ENCODE results near the gene RASGRF2. TPM values are rescaled to one million over a fixed set of nuclear protein-coding genes. Genes with fewer than 3 reads are reported as not detected.

Gene RASGRF2
- polyA plus RNA-seq, 6 donors from 2014 or later = 0.03 to 0.21 TPM; not detected in 4

DNA sequence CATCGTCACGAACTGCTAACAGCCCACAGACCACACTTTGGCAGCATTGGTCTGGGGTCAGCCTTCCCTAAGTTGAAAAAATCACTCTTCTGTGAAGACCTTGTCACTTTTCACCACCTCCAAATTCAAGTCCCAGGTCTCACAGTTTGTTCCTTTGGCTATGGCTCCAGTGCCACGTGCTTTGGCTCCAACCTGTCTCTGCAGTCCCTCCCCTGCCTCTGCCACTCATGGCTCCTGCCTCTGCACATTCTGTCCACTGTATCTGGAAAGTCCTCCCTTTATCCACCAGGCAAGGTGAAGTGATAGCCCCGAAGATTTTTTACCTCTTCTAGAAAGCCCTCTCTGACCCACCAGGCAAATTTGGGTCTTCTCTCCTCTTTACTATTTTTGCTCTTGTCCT, 278.3 kb downstream of the RASGRF2 start:
- ATAC-seq (ENCODE audit: low read depth in 2 of 2) (no peak), DNase-seq (no peak)
- peaks cover under 1 to 9% (median 2%) of the 10 kb centered on the region in 3 donors for H3K4me1 Mint-ChIP-seq
- no peak overlapping the region for H3K27ac Mint-ChIP-seq
- peaks cover 0 to 9% (median 1%) of the 10 kb centered on the region in 7 donors for H3K9me3 Mint-ChIP-seq
- no peaks in the 10 kb centered on the region for H3K27me3 Mint-ChIP-seq
- no peak overlapping the region for H3K4me3 Mint-ChIP-seq
- peaks cover 0 to 8% of the 10 kb centered on the region in 2 donors for H3K36me3 Mint-ChIP-seq

DNA sequence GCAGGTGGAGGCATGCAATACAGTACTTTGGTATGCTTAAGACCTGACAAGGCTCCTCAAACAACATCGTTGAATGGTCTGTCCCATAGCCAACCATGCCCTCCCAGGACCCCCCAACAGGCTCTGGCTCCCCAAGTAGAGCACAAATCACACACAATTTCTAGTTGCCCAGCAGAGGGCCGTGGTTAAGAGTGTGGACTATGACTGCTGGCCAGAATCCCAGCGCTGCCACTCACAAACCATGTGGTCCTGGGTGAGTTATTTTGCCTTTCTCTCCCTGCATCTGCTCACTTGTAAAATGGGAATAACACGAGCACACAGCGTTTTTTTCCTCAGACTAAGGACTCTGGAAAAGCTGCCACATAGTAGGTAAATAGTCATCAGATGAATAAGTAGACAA, 279.4 kb downstream of the RASGRF2 start:
- no peak overlapping the region for H3K27ac Mint-ChIP-seq
- H3K4me3 Mint-ChIP-seq = no peak overlapping the region
- peaks cover 0 to 9% (median 2%) of the 10 kb centered on the region in 3 donors for H3K4me1 Mint-ChIP-seq
- H3K36me3 Mint-ChIP-seq = peaks cover 0 to 8% of the 10 kb centered on the region in 2 donors
- no peak for ATAC-seq (ENCODE audit: low read depth in 2 of 2)
- no peaks in the 10 kb centered on the region for H3K27me3 Mint-ChIP-seq
- no peak for DNase-seq
- peaks cover 0 to 9% (median 1%) of the 10 kb centered on the region in 7 donors for H3K9me3 Mint-ChIP-seq

GRCh38 chr5:81241001-81241400, 280.8 kb downstream of the RASGRF2 start:
- Mint-ChIP-seq H3K27me3 (no peaks in the 10 kb centered on the region), H3K9me3 (peaks cover 0 to 9% (median 1%) of the 10 kb centered on the region in 7 donors), H3K4me3 (no peak overlapping the region), H3K36me3 (peaks cover 0 to 8% of the 10 kb centered on the region in 2 donors), H3K27ac (no peak overlapping the region), H3K4me1 (peaks cover 0 to 9% (median 2%) of the 10 kb centered on the region in 3 donors)
- DNase-seq (no peak), ATAC-seq (ENCODE audit: low read depth in 2 of 2) (no peak)

DNA sequence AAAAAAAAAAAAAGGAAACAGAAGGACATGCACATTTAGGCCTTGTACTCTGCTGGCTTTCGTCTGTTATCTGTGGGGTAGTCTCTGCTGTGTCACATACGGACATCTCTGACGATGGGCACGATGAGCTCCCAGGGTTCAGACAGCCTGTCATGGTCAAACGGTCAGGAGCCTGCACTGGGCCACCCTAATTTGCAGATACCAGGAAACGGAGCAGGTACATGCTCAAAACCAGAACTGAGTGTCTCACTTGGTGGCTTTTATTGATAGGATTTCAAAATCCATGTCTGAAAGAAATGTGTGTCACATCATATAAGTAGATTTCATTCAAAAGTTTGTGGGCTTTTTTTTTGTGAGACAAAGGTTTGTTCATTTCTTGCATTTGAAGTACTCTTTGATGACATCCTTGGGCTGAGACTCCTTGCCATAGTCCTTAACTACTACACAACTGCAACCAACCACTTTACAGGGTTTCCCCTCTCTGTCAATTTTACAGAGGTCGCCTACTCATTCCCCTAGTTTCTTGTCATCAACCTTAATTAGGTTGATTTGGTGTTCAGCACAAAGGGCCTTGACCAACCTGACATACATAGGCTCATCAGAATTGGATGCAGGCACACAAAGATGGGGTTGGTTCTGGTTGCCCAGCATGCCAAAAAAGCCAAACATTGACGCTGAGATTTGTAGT, 281.9 kb downstream of the RASGRF2 start:
- peaks cover 0 to 10% (median 2%) of the 10 kb centered on the region in 3 donors for H3K4me1 Mint-ChIP-seq
- no peak overlapping the region for H3K27ac Mint-ChIP-seq
- ATAC-seq (ENCODE audit: low read depth in 2 of 2) = no peak
- H3K9me3 Mint-ChIP-seq = peaks cover 0 to 6% (median 0%) of the 10 kb centered on the region in 7 donors
- no peak for DNase-seq
- H3K27me3 Mint-ChIP-seq = no peaks in the 10 kb centered on the region
- H3K36me3 Mint-ChIP-seq = no peaks in the 10 kb centered on the region
- no peak overlapping the region for H3K4me3 Mint-ChIP-seq

GRCh38 chr5:81242906-81243436, 282.8 kb downstream of the RASGRF2 start:
- H3K27ac Mint-ChIP-seq = no peak overlapping the region
- H3K4me1 Mint-ChIP-seq = peaks cover 0 to 10% (median 2%) of the 10 kb centered on the region in 3 donors
- H3K9me3 Mint-ChIP-seq = peaks cover 0 to 6% (median 0%) of the 10 kb centered on the region in 7 donors
- H3K36me3 Mint-ChIP-seq = no peaks in the 10 kb centered on the region
- ATAC-seq (ENCODE audit: low read depth in 2 of 2) (no peak), DNase-seq (no peak)
- H3K4me3 Mint-ChIP-seq = no peak overlapping the region
- no peaks in the 10 kb centered on the region for H3K27me3 Mint-ChIP-seq

GRCh38 chr5:81244451-81244850, 284.3 kb downstream of the RASGRF2 start:
- Mint-ChIP-seq H3K4me3 (no peak overlapping the region), H3K9me3 (no peaks in the 10 kb centered on the region), H3K27me3 (no peaks in the 10 kb centered on the region), H3K4me1 (peaks cover 0 to 10% (median 0%) of the 10 kb centered on the region in 3 donors), H3K36me3 (no peaks in the 10 kb centered on the region), H3K27ac (no peak overlapping the region)
- ATAC-seq (ENCODE audit: low read depth in 2 of 2) (no peak), DNase-seq (no peak)

DNA sequence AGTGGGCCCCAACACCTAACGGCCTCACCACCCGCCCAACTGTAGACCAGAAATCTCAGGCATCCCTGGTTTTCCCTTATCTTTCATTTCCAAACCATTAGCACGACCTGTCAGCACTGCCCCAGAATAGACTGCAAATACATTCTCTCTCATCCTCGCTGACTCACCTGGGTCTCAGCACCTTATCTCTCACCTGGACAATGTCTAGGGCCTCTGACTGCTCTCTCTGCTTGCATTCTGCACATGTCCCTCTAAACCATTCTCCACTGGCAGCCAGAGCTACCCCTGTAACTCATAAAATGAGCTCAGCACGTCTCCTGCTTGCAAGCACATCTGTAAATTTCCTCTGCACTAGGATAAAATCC, 285.7 kb downstream of the RASGRF2 start:
- Mint-ChIP-seq H3K27me3 (no peaks in the 10 kb centered on the region), H3K4me3 (no peak overlapping the region), H3K4me1 (peaks cover 0 to 10% (median 0%) of the 10 kb centered on the region in 3 donors), H3K36me3 (peaks cover 0 to 14% of the 10 kb centered on the region in 2 donors), H3K27ac (no peak overlapping the region), H3K9me3 (peaks cover 0 to 6% (median 0%) of the 10 kb centered on the region in 7 donors)
- DNase-seq = no peak
- no peak for ATAC-seq (ENCODE audit: low read depth in 2 of 2)

DNA sequence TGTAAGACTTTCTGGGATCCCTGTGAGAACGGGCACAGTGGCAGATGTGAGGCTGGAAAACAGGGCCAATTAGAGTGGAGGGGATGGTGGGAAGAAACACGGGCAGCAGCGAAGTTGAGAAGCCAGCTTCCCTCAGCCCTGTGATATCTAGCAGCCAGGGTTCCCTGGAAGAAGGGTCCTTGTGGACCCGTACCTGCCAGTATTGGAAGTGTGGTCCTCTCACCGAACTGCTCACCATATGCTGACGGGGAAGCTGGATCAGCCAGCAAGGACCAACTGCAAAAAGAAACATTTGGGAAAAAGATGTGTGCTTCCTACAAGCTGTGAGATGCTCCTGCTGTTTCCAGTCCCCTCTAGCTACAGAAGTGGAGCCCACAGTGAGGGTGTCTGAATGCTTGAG, 286.5 kb downstream of the RASGRF2 start:
- Mint-ChIP-seq H3K27me3 (no peaks in the 10 kb centered on the region), H3K36me3 (peaks cover 0 to 16% of the 10 kb centered on the region in 2 donors), H3K4me1 (peaks cover 0 to 10% (median 0%) of the 10 kb centered on the region in 3 donors), H3K9me3 (peaks cover 0 to 9% (median 0%) of the 10 kb centered on the region in 7 donors), H3K4me3 (peak overlapping the region in 1 of 8 donors; percentile 49), H3K27ac (no peak overlapping the region)
- ATAC-seq (ENCODE audit: low read depth in 2 of 2) (no peak), DNase-seq (no peak)

- Mint-ChIP-seq H3K4me1 (peaks cover 0 to 10% (median 0%) of the 10 kb centered on the region in 3 donors), H3K36me3 (peaks cover 0 to 16% of the 10 kb centered on the region in 2 donors), H3K4me3 (no peak overlapping the region), H3K9me3 (peaks cover 0 to 9% (median 0%) of the 10 kb centered on the region in 7 donors), H3K27ac (peak overlapping the region in 1 of 6 donors; percentile 46), H3K27me3 (no peaks in the 10 kb centered on the region)
- ATAC-seq (ENCODE audit: low read depth in 2 of 2) = no peak
- no peak for DNase-seq
Observed at GRCh38 chr5:81247441-81247972, 287.3 kb downstream of the RASGRF2 start.

DNA sequence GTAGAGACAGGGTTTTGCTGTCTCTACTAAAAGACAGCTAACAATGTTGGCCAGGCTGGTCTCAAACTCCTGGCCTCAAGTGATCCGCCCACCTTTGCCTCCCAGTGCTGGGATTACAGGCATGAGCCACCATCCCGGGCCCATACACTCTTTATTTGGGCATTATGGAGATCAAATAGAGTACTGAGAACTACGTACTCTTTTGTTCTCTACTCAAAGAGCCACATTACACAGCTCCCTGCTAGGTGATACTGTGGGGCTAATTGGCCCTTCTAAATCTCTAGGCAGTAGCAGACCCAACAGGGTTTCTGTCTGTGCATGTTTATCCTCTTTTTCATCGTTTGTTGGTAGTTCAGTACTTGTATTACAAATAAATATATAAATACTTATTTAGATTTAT, 289.1 kb downstream of the RASGRF2 start:
- peaks cover 0 to 5% (median 0%) of the 10 kb centered on the region in 3 donors for H3K4me1 Mint-ChIP-seq
- no peaks in the 10 kb centered on the region for H3K27me3 Mint-ChIP-seq
- H3K4me3 Mint-ChIP-seq = no peak overlapping the region
- peaks cover 6 to 16% of the 10 kb centered on the region in 2 donors for H3K36me3 Mint-ChIP-seq
- peaks cover 0 to 9% (median 0%) of the 10 kb centered on the region in 7 donors for H3K9me3 Mint-ChIP-seq
- ATAC-seq (ENCODE audit: low read depth in 2 of 2) (no peak), DNase-seq (no peak)
- no peak overlapping the region for H3K27ac Mint-ChIP-seq

GRCh38 chr5:81250004-81250403, 289.8 kb downstream of the RASGRF2 start:
- no peak for ATAC-seq (ENCODE audit: low read depth in 2 of 2)
- Mint-ChIP-seq H3K36me3 (peaks cover 6 to 16% of the 10 kb centered on the region in 2 donors), H3K27me3 (no peaks in the 10 kb centered on the region), H3K4me1 (peaks cover 0 to 5% (median 0%) of the 10 kb centered on the region in 3 donors), H3K9me3 (peaks cover 0 to 9% (median 0%) of the 10 kb centered on the region in 7 donors), H3K27ac (no peak overlapping the region), H3K4me3 (no peak overlapping the region)
- no peak for DNase-seq

DNA sequence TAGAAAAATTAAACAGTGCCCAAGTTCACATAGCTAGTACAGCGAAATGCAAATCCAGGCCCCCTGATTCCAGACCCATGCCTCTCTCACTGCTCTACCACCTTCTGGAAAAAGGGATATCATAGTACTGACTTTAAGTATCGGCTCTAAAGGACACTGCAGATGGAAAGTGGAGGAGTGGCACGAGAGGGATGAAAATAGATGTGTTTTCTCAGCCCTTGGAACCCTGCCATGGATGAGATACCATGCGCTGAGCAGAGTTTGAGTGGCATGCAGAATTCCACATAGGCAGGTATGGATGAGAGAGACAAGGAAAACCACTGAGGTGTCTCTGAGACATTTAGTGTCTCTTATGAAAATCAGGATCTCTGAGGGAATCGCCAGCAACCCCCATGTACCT, 291.8 kb downstream of the RASGRF2 start:
- peaks cover 0 to 9% (median 0%) of the 10 kb centered on the region in 7 donors for H3K9me3 Mint-ChIP-seq
- H3K4me1 Mint-ChIP-seq = peaks cover 0 to 4% (median 0%) of the 10 kb centered on the region in 3 donors
- H3K4me3 Mint-ChIP-seq = no peak overlapping the region
- H3K36me3 Mint-ChIP-seq = peaks cover 12 to 16% of the 10 kb centered on the region in 2 donors
- ATAC-seq (ENCODE audit: low read depth in 2 of 2) (no peak), DNase-seq (no peak)
- H3K27me3 Mint-ChIP-seq = no peaks in the 10 kb centered on the region
- no peak overlapping the region for H3K27ac Mint-ChIP-seq

- Mint-ChIP-seq H3K4me3 (no peak overlapping the region), H3K27ac (no peak overlapping the region), H3K4me1 (peaks cover 0 to 7% (median 0%) of the 10 kb centered on the region in 3 donors), H3K9me3 (peaks cover 0 to 9% (median 0%) of the 10 kb centered on the region in 7 donors), H3K27me3 (no peaks in the 10 kb centered on the region), H3K36me3 (peaks cover 12 to 16% of the 10 kb centered on the region in 2 donors)
- DNase-seq = no peak
- ATAC-seq (ENCODE audit: low read depth in 2 of 2) = no peak
Observed at GRCh38 chr5:81252904-81253303, 292.7 kb downstream of the RASGRF2 start.

GRCh38 chr5:81253875-81254274, 293.7 kb downstream of the RASGRF2 start:
- DNase-seq (no peak), ATAC-seq (ENCODE audit: low read depth in 2 of 2) (no peak)
- peaks cover 3 to 11% (median 5%) of the 10 kb centered on the region in 3 donors for H3K4me1 Mint-ChIP-seq
- no peaks in the 10 kb centered on the region for H3K27me3 Mint-ChIP-seq
- H3K4me3 Mint-ChIP-seq = no peak overlapping the region
- peaks cover 0 to 9% (median 0%) of the 10 kb centered on the region in 7 donors for H3K9me3 Mint-ChIP-seq
- peaks cover 12 to 16% of the 10 kb centered on the region in 2 donors for H3K36me3 Mint-ChIP-seq
- peak overlapping the region in 1 of 6 donors; percentile 56 for H3K27ac Mint-ChIP-seq
